Nephron progenitor cell (in vitro differentiated cells): Measurements from ENCODE around the gene FOXQ1.

ENCODE experiments used
- DNase-seq: peaks from one replicate; pipeline ENCODE4 v3.0.0; 2021
- H3K27ac Mint-ChIP-seq: 2 replicates; pipeline ENCODE4 v1.8.0; 2021; ENCODE audit warnings: mild to moderate bottlenecking, moderate library complexity, mixed read lengths
- H3K27me3 Mint-ChIP-seq: 2 replicates; pipeline ENCODE4 v1.8.0; 2021; ENCODE audit warnings: mild to moderate bottlenecking, low read depth, mixed read lengths; ENCODE audit not compliant: poor library complexity
- H3K36me3 Mint-ChIP-seq: 2 replicates; pipeline ENCODE4 v1.8.0; 2021; ENCODE audit warnings: low read depth, mixed read lengths
- H3K4me1 Mint-ChIP-seq: 2 replicates; pipeline ENCODE4 v1.8.0; 2021; ENCODE audit warnings: mixed read lengths
- H3K4me3 Mint-ChIP-seq: 2 replicates; pipeline ENCODE4 v1.8.0; 2021; ENCODE audit warnings: mild to moderate bottlenecking, moderate library complexity, mixed read lengths
- H3K9me3 Mint-ChIP-seq: 2 replicates; pipeline ENCODE4 v1.8.0; 2021; ENCODE audit warnings: mild to moderate bottlenecking, moderate library complexity, mixed read lengths
- CTCF ChIP-seq: fragments of 200-600 bp; sonication (generic); IDR thresholded peaks from 2 replicates; pipeline ENCODE4 v1.5.0; 2021; ENCODE audit warnings: antibody characterized with exemption

FOXQ1 gene

DNA sequence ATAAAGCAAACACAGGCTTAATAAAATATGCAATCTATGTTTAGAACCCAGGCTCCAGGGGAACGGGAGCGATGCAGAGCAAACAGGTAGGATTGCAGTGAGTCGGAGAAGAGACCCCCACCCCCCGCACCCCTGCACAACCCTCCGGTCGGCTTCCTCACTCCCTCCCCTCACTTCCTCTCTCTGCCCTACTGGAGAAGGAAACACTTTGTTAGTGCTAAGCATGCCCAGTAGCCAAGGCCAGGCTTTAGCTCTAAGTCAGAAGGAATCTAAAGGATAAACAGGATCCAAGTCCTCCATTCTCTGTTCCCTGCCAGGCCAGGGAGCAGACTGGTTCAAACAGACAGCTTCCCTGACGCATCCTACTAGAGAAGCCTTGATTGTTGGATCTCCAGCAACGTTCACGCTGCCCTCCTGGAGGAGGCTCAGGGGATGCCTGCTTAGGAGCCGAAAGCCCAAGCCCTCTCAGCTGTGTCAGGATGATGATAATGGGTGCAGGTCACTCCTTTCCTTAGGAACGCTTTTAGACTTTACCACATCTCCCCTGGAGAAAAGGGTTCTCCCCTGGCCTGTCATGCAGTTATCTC is 14.7 kb downstream of the FOXQ1 start:
- no peaks in the 10 kb centered on the region for H3K4me1 Mint-ChIP-seq
- peaks cover 5% of the 10 kb centered on the region for H3K36me3 Mint-ChIP-seq
- no peak overlapping the region for H3K4me3 Mint-ChIP-seq
- peaks cover 28% of the 10 kb centered on the region for H3K9me3 Mint-ChIP-seq
- no peak for DNase-seq
- no peak overlapping the region for H3K27ac Mint-ChIP-seq
- TF ChIP-seq CTCF, result no peak
- peaks cover 50% of the 10 kb centered on the region for H3K27me3 Mint-ChIP-seq

DNA sequence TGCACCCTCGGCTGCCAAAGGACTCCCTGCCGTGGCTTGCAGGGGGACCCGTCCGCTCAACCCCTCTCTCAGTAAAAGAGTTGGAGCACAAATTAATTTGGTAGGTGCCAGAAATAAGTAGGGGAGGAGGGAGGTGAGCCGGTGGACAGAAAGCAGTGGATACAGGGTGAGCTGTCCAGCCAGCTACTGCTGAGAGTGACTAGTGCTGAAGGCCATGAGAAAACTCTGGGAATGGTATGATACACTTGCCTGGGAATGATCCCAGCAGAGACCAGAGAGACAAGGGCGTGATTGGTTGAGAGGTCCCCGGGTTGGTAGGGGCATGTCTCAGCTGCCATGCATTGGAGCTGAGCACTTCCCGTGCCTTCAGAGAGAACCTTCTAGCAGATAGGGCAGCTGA is 15.7 kb downstream of the FOXQ1 start:
- no peak overlapping the region for H3K27ac Mint-ChIP-seq
- peaks cover 40% of the 10 kb centered on the region for H3K27me3 Mint-ChIP-seq
- H3K36me3 Mint-ChIP-seq, result peaks cover 5% of the 10 kb centered on the region
- H3K9me3 Mint-ChIP-seq, result peaks cover 28% of the 10 kb centered on the region
- H3K4me3 Mint-ChIP-seq, result no peak overlapping the region
- TF ChIP-seq CTCF, result no peak
- H3K4me1 Mint-ChIP-seq, result no peaks in the 10 kb centered on the region
- no peak for DNase-seq

DNA sequence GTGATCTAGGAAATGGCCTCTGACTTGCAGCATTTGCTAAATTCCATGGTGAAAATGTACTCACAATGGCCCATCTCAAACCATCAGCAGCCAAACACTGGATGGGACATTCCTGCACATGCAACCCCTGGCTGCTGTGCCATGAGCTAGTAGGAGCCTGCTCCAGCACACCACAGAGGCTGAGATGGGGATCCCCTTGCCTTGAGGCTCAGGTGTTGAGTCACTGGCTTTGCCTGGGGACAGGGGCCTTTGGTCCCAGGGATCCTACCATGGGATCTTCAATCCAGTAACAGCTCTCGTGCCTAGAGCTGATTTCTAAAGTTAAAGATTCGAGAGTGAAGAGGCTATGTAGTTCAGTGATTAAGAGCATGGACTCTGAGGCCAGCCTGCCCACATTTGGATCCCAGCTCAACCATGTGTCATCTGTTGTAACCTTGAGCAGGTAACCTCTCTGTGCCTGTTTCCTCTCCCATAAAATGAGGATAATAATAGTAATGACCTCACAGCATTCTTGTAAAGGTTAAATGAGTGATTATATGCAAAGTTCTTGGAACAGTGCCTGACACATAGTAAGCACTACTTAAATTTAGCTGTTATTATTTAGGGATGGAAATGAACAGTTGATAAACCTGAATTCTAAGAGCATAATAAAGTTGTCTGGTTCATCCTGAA is 16.4 kb downstream of the FOXQ1 start:
- H3K27ac Mint-ChIP-seq, result no peak overlapping the region
- no peak overlapping the region for H3K4me3 Mint-ChIP-seq
- H3K9me3 Mint-ChIP-seq, result peaks cover 28% of the 10 kb centered on the region
- H3K36me3 Mint-ChIP-seq, result peaks cover 5% of the 10 kb centered on the region
- DNase-seq, result no peak
- peaks cover 43% of the 10 kb centered on the region for H3K27me3 Mint-ChIP-seq
- TF ChIP-seq CTCF, result no peak
- no peaks in the 10 kb centered on the region for H3K4me1 Mint-ChIP-seq

DNA sequence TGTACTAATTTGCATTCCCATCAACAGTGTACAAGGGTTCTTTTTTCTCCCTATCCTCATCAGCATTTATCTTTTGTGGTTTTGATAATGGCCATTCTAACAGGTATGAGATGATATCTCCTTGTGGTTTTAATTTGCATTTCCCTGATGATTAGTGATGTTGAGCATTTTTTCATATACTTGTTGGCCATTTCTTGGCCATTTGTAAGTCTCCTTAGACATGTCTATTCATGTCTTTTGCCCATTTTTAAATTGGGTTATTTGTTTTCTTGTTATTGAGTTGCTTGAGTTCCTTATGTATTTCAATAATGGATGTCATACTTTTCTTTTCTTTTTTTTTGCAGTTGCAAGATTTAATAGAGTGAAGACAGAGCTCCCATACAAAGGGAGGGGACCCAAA is 17.8 kb downstream of the FOXQ1 start:
- TF ChIP-seq CTCF, result no peak
- Mint-ChIP-seq H3K27me3 (peaks cover 42% of the 10 kb centered on the region), H3K4me1 (no peaks in the 10 kb centered on the region), H3K27ac (no peak overlapping the region), H3K4me3 (no peak overlapping the region), H3K36me3 (peaks cover 5% of the 10 kb centered on the region), H3K9me3 (peaks cover 28% of the 10 kb centered on the region)
- no peak for DNase-seq

- H3K27ac Mint-ChIP-seq, result no peak overlapping the region
- peaks cover 46% of the 10 kb centered on the region for H3K27me3 Mint-ChIP-seq
- no peak for DNase-seq
- no peak overlapping the region for H3K4me3 Mint-ChIP-seq
- H3K9me3 Mint-ChIP-seq, result peaks cover 17% of the 10 kb centered on the region
- no peaks in the 10 kb centered on the region for H3K4me1 Mint-ChIP-seq
- peaks cover 5% of the 10 kb centered on the region for H3K36me3 Mint-ChIP-seq
- TF ChIP-seq CTCF, result no peak
Measured at GRCh38 chr6:1334684-1335083, 22.8 kb downstream of the FOXQ1 start.
